ENCODE results near the gene RREB1.
A peak's percentile ranks its signal among the peaks of the same experiment; 100 is the strongest.

The RREB1 gene

DNA sequence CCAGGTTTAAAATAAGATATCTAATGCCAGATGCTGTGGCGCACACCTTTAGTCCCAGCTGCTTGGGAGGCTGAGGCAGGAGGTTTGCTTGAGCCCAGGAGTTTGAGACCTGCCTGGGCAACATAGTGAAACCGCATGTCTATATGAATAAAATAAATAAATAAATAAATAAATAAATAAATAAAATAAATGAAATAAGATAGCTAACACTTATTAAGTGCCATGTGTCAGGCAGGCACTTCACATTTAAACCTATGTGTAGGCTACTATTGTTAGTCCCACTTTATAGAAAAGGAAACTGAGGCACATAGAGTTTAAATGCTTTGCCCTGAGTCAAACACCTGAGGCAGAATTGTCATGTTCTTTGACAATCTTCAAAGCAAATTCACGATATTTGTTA, 32.9 kb upstream of the RREB1 start:
- Histone ChIP-seq H3K36me3 (ENCODE audit: control insufficient read depth in 2 of 2, insufficient read depth in 1 of 2, low read length in 2 of 2) (no peaks in the 10 kb centered on the region), H3K9me3 (ENCODE audit: control insufficient read depth, insufficient read depth, low read depth, low read length) (no peaks in the 10 kb centered on the region), H3K4me3 (ENCODE audit: low read depth, low read length) (no peak overlapping the region), H3K27ac (ENCODE audit: extremely low read depth, low read depth, low read length) (no peak overlapping the region), H3K4me1 (ENCODE audit: control insufficient read depth, insufficient read depth, low read length) (no peaks in the 10 kb centered on the region)
- POLR2A ChIA-PET: no interaction called here
- CTCF ChIA-PET: interaction anchor here (0.5 to 0.6 kb wide), 3 partner anchors 23 to 168 kb away, joined by 3 read pairs; no protein-coding TSS in a partner anchor
- no peak for TF ChIP-seq SCRT1 (tag by site-specific recombination; IDR thresholded peaks at IDR 0.05; ENCODE audit: borderline replicate concordance)
- TF ChIP-seq ZNF140 (tag by site-specific recombination; IDR thresholded peaks at IDR 0.05): 0 out of 2 replicates have a peak, but pooled peaks have one; percentile 17
- no peak for TF ChIP-seq ZNF621 (tag by site-specific recombination; IDR thresholded peaks at IDR 0.05)
- no peak for TF ChIP-seq ZNF560 (tag by site-specific recombination; IDR thresholded peaks at IDR 0.05; ENCODE audit: borderline replicate concordance)
- peak; percentile 25 for TF ChIP-seq ZNF654 (tag by site-specific recombination; IDR thresholded peaks at IDR 0.05; ENCODE audit: low read depth)
- TF ChIP-seq ZNF558 (tag by site-specific recombination; IDR thresholded peaks at IDR 0.05): no peak
- TF ChIP-seq, protein P1, sequence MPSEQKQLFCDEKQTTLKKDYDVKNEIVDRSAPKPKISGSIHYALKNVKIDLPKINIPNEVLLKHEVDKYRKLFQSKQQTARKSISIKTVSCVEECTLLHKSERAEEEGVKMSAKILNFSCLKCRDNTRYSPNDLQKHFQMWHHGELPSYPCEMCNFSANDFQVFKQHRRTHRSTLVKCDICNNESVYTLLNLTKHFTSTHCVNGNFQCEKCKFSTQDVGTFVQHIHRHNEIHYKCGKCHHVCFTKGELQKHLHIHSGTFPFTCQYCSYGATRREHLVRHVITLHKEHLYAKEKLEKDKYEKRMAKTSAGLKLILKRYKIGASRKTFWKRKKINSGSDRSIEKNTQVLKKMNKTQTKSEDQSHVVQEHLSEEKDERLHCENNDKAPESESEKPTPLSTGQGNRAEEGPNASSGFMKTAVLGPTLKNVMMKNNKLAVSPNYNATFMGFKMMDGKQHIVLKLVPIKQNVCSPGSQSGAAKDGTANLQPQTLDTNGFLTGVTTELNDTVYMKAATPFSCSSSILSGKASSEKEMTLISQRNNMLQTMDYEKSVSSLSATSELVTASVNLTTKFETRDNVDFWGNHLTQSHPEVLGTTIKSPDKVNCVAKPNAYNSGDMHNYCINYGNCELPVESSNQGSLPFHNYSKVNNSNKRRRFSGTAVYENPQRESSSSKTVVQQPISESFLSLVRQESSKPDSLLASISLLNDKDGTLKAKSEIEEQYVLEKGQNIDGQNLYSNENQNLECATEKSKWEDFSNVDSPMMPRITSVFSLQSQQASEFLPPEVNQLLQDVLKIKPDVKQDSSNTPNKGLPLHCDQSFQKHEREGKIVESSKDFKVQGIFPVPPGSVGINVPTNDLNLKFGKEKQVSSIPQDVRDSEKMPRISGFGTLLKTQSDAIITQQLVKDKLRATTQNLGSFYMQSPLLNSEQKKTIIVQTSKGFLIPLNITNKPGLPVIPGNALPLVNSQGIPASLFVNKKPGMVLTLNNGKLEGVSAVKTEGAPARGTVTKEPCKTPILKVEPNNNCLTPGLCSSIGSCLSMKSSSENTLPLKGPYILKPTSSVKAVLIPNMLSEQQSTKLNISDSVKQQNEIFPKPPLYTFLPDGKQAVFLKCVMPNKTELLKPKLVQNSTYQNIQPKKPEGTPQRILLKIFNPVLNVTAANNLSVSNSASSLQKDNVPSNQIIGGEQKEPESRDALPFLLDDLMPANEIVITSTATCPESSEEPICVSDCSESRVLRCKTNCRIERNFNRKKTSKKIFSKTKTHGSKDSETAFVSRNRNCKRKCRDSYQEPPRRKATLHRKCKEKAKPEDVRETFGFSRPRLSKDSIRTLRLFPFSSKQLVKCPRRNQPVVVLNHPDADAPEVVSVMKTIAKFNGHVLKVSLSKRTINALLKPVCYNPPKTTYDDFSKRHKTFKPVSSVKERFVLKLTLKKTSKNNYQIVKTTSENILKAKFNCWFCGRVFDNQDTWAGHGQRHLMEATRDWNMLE (tag by site-specific recombination; conservative IDR thresholded peaks at IDR 0.05; ENCODE audit: low read depth): peak; percentile 59
- peak; percentile 51 for TF ChIP-seq ZNF623 (tag by site-specific recombination; IDR thresholded peaks at IDR 0.05)
- TF ChIP-seq, protein P2, sequence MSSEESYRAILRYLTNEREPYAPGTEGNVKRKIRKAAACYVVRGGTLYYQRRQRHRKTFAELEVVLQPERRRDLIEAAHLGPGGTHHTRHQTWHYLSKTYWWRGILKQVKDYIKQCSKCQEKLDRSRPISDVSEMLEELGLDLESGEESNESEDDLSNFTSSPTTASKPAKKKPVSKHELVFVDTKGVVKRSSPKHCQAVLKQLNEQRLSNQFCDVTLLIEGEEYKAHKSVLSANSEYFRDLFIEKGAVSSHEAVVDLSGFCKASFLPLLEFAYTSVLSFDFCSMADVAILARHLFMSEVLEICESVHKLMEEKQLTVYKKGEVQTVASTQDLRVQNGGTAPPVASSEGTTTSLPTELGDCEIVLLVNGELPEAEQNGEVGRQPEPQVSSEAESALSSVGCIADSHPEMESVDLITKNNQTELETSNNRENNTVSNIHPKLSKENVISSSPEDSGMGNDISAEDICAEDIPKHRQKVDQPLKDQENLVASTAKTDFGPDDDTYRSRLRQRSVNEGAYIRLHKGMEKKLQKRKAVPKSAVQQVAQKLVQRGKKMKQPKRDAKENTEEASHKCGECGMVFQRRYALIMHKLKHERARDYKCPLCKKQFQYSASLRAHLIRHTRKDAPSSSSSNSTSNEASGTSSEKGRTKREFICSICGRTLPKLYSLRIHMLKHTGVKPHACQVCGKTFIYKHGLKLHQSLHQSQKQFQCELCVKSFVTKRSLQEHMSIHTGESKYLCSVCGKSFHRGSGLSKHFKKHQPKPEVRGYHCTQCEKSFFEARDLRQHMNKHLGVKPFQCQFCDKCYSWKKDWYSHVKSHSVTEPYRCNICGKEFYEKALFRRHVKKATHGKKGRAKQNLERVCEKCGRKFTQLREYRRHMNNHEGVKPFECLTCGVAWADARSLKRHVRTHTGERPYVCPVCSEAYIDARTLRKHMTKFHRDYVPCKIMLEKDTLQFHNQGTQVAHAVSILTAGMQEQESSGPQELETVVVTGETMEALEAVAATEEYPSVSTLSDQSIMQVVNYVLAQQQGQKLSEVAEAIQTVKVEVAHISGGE (tag by site-specific recombination; conservative IDR thresholded peaks at IDR 0.05; ENCODE audit: low read depth): peak; percentile 43; the same call in 1 of the 2 replicates
- TF ChIP-seq ZNF394 (tag by site-specific recombination; IDR thresholded peaks at IDR 0.05; ENCODE audit: borderline replicate concordance): peak; percentile 86
- peak; percentile 42; the same call in 1 of the 2 replicates for TF ChIP-seq ZNF555 (tag by site-specific recombination; conservative IDR thresholded peaks at IDR 0.05)
- peak; percentile 11 for TF ChIP-seq ZNF529 (tag by site-specific recombination; IDR thresholded peaks at IDR 0.05; ENCODE audit: insufficient replicate concordance)
- peak; percentile 60 for TF ChIP-seq ZNF426 (tag by site-specific recombination; IDR thresholded peaks at IDR 0.05)

DNA sequence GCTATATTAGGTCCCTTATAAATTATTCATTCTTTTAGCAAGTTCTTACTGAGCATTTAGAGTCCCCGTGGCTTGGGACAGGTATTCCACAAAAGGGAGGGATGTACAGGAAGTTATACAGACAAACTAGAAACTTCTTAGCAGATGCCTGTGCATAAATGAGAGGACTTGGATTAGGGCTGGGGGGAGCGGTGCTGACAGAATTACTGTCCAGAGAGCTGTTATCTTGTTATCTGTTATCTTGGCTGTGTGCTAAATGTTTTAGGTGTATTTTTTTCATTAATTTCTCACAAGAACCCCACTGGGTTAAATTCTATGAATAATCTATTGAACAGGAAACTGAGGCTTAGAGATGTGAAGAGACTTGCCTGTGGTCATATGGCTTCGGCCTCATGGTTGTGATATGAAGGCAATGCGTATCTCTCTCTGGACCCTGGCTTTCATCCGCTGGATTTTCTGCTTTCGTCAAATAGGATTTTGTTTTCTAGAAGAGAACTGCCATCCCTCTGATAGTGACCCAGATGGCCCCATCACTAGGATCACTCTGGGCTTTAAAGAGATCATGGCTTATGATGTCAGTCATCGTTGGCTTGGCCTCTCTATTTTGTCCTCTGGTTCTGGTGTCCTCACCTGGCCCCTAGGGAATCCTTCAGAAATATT, 32.3 kb upstream of the RREB1 start:
- no peaks in the 10 kb centered on the region for H3K9me3 ChIP-seq (ENCODE audit: control insufficient read depth, insufficient read depth, low read depth, low read length)
- no peak overlapping the region for H3K4me3 ChIP-seq (ENCODE audit: low read depth, low read length)
- no peak overlapping the region for H3K27ac ChIP-seq (ENCODE audit: extremely low read depth, low read depth, low read length)
- ChIA-PET POLR2A (no interaction called here), CTCF (no interaction called here)
- no peaks in the 10 kb centered on the region for H3K36me3 ChIP-seq (ENCODE audit: control insufficient read depth in 2 of 2, insufficient read depth in 1 of 2, low read length in 2 of 2)
- no peaks in the 10 kb centered on the region for H3K4me1 ChIP-seq (ENCODE audit: control insufficient read depth, insufficient read depth, low read length)
- TF ChIP-seq ZNF248 (tag by site-specific recombination; IDR thresholded peaks at IDR 0.05) (no peak), ZNF202 (tag by site-specific recombination; IDR thresholded peaks at IDR 0.05; ENCODE audit: borderline replicate concordance) (no peak), ZNF747 (tag by site-specific recombination; IDR thresholded peaks at IDR 0.05) (no peak), ZNF600 (tag by site-specific recombination; IDR thresholded peaks at IDR 0.05) (no peak), SCRT2 (tag by site-specific recombination; IDR thresholded peaks at IDR 0.05) (no peak), OSR2 (tag by site-specific recombination; IDR thresholded peaks at IDR 0.05) (no peak), ZNF350 (tag by site-specific recombination; IDR thresholded peaks at IDR 0.05) (no peak), ZNF132 (tag by site-specific recombination; IDR thresholded peaks at IDR 0.05; ENCODE audit: borderline replicate concordance) (no peak), ZNF174 (tag by site-specific recombination; IDR thresholded peaks at IDR 0.05) (no peak), ZEB2 (tag by site-specific recombination; IDR thresholded peaks at IDR 0.05) (no peak), KLF10 (tag by site-specific recombination; IDR thresholded peaks at IDR 0.05) (no peak), ZNF664 (tag by site-specific recombination; IDR thresholded peaks at IDR 0.05) (no peak), ZNF529 (tag by site-specific recombination; IDR thresholded peaks at IDR 0.05; ENCODE audit: insufficient replicate concordance) (no peak)
- TF ChIP-seq, protein P3, sequence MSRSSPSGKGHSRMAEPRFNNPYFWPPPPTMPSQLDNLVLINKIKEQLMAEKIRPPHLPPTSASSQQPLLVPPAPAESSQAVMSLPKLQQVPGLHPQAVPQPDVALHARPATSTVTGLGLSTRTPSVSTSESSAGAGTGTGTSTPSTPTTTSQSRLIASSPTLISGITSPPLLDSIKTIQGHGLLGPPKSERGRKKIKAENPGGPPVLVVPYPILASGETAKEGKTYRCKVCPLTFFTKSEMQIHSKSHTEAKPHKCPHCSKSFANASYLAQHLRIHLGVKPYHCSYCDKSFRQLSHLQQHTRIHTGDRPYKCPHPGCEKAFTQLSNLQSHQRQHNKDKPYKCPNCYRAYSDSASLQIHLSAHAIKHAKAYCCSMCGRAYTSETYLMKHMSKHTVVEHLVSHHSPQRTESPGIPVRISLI (tag by site-specific recombination; IDR thresholded peaks at IDR 0.05): no peak
